CD4-positive, alpha-beta T cell (primary cell): ENCODE data around the gene PIK3CG. TPM values are rescaled to one million over a fixed set of nuclear protein-coding genes. Genes with fewer than 3 reads are reported as not detected.

ENCODE experiments used
- ATAC-seq: fragments of 200-7000 bp; cut with Tn5 transposase; one replicate; pipeline ENCODE4 v1.10.0; 2022; ENCODE audit warnings: mild to moderate bottlenecking; ENCODE audit not compliant: poor library complexity
- CTCF ChIA-PET: fragments of 350-600 bp; sonication (Branson Sonifier 250); formaldehyde crosslinking; loops from one replicate; lab custom pipeline; 2021; ENCODE audit warnings: antibody characterized with exemption, inconsistent platforms; lab: Charles Lee
- POLR2A ChIA-PET: fragments of 350-600 bp; sonication (Branson Sonifier 250); formaldehyde crosslinking; loops from one replicate; lab custom pipeline; 2021; ENCODE audit warnings: antibody characterized with exemption, inconsistent platforms; lab: Charles Lee
- DNase-seq, 14 experiments: peaks; one replicate each; pipeline ENCODE4 v3.0.0-alpha.2; 2013 to 2020; ENCODE audit warnings: mixed read lengths in 2 of 14
- H3K27ac ChIP-seq, 2 donors: one replicate each; pipeline versions ENCODE4 v1.5.1 to v1.7.0; 2013; ENCODE audit warnings: low read length in 2 of 2, low read depth in 1 of 2, mild to moderate bottlenecking in 1 of 2
- H3K27me3 ChIP-seq, 2 experiments: 1 replicate in 1 of 2; 2 replicates in 1 of 2; pipeline versions ENCODE4 v1.6.1 to v1.7.0; 2013; ENCODE audit warnings: low read length in 2 of 2, control low read depth in 1 of 2, mild to moderate bottlenecking in 1 of 2, moderate library complexity in 1 of 2; ENCODE audit not compliant: insufficient read depth in 2 of 2, control insufficient read depth in 1 of 2
- H3K36me3 ChIP-seq: one replicate; pipeline ENCODE4 v1.6.1; 2013; ENCODE audit warnings: low read length, control low read depth; ENCODE audit not compliant: insufficient read depth
- H3K4me1 ChIP-seq: one replicate; pipeline ENCODE4 v1.6.1; 2013; ENCODE audit warnings: low read length, control low read depth; ENCODE audit not compliant: insufficient read depth
- H3K4me3 ChIP-seq: one replicate; pipeline ENCODE4 v1.5.1; 2013; ENCODE audit warnings: mild to moderate bottlenecking, low read length, moderate library complexity
- H3K9me3 ChIP-seq, 2 experiments: 1 replicate in 1 of 2; 2 replicates in 1 of 2; pipeline versions ENCODE4 v1.6.1 to v1.7.0; 2013; ENCODE audit warnings: low read length in 2 of 2, mild to moderate bottlenecking in 2 of 2, control low read depth in 1 of 2, moderate library complexity in 1 of 2; ENCODE audit not compliant: control insufficient read depth in 1 of 2, insufficient read depth in 1 of 2
- H3K27ac Mint-ChIP-seq: one replicate; pipeline ENCODE4 v1.8.0; 2020; ENCODE audit warnings: mixed read lengths
- H3K27me3 Mint-ChIP-seq: one replicate; pipeline ENCODE4 v1.8.0; 2021; ENCODE audit warnings: mixed read lengths
- H3K36me3 Mint-ChIP-seq: one replicate; pipeline ENCODE4 v1.8.0; 2021; ENCODE audit warnings: low read depth, mixed read lengths
- H3K4me1 Mint-ChIP-seq: one replicate; pipeline ENCODE4 v1.8.0; 2021; ENCODE audit warnings: low read depth, mixed read lengths
- H3K4me3 Mint-ChIP-seq: one replicate; pipeline ENCODE4 v1.8.0; 2020; ENCODE audit warnings: mild to moderate bottlenecking, mixed read lengths
- H3K9me3 Mint-ChIP-seq: one replicate; pipeline ENCODE4 v1.8.0; 2020; ENCODE audit warnings: mixed read lengths
- CTCF ChIP-seq: fragments of 200-600 bp; IDR thresholded peaks from one replicate; pipeline ENCODE4 v1.8.0; 2022; ENCODE audit warnings: antibody characterized with exemption, mild to moderate bottlenecking
- intact Hi-C, 2 experiments: fragments of 100-400 bp; cut with DNase I in 1 of 2; cut with micrococcal nuclease in 1 of 2; formaldehyde crosslinking; loops; one replicate each; pipeline versions ENCODE4 v1.15.1 to v1.9.0; 2023 to 2025; cut with DNase I, micrococcal nuclease
- total RNA-seq, 174 experiments: library from RNA in 2 of 174; stranded (reverse) in 2 of 174; gene quantifications; one replicate each; pipeline ENCODE4 v1.2.3 and lab custom pipeline; 2021 to 2026

The PIK3CG gene
- total RNA-seq, 2 experiments from 2014 or later: 20.8 to 21.2 TPM

- Mint-ChIP-seq H3K27me3 (no peaks in the 10 kb centered on the region), H3K36me3 (peaks cover 99% of the 10 kb centered on the region), H3K4me3 (no peak overlapping the region), H3K27ac (no peak overlapping the region), H3K4me1 (peaks cover 7% of the 10 kb centered on the region), H3K9me3 (no peaks in the 10 kb centered on the region)
- no peak overlapping the region for H3K27ac ChIP-seq
- H3K9me3 ChIP-seq: no peaks in the 10 kb centered on the region
- no peaks in the 10 kb centered on the region for H3K27me3 ChIP-seq
- H3K4me1 ChIP-seq: no peaks in the 10 kb centered on the region
- H3K36me3 ChIP-seq: peaks cover 94% of the 10 kb centered on the region
- TF ChIP-seq CTCF: no peak
- ATAC-seq (no peak), DNase-seq (no peak)
- ChIA-PET POLR2A (no interaction called here), CTCF (interaction anchor here (0.7 to 1.3 kb wide), 2 partner anchors 262 to 277 kb away, joined by 3 to 4 read pairs; no protein-coding TSS in a partner anchor)
- intact Hi-C loops: loop anchor here in 1 of 2 experiments (5.0 kb wide), 1 partner anchor 61 kb away; no protein-coding TSS in a partner anchor
- no peak overlapping the region for H3K4me3 ChIP-seq
These were observed 23.1 kb downstream of the PIK3CG start for GRCh38 chr7:106888204-106888603.

- Mint-ChIP-seq H3K27me3 (no peaks in the 10 kb centered on the region), H3K27ac (no peak overlapping the region), H3K9me3 (no peaks in the 10 kb centered on the region), H3K36me3 (peaks cover 97% of the 10 kb centered on the region), H3K4me3 (no peak overlapping the region), H3K4me1 (peaks cover 16% of the 10 kb centered on the region)
- no peaks in the 10 kb centered on the region for H3K9me3 ChIP-seq
- no peak overlapping the region for H3K27ac ChIP-seq
- H3K4me1 ChIP-seq: no peaks in the 10 kb centered on the region
- ATAC-seq: no peak
- peaks cover 91% of the 10 kb centered on the region for H3K36me3 ChIP-seq
- ChIA-PET POLR2A (no interaction called here), CTCF (no interaction called here)
- H3K4me3 ChIP-seq: no peak overlapping the region
- no peak for DNase-seq
- intact Hi-C loops: no loop called here
- TF ChIP-seq CTCF: no peak
- H3K27me3 ChIP-seq: no peaks in the 10 kb centered on the region
These were observed 25.9 kb downstream of the PIK3CG start for GRCh38 chr7:106890952-106891351.

GRCh38 chr7:106891548-106892410 lies 26.7 kb downstream of the PIK3CG start:
- no peaks in the 10 kb centered on the region for H3K4me1 ChIP-seq
- intact Hi-C loops: no loop called here
- Mint-ChIP-seq H3K27ac (no peak overlapping the region), H3K9me3 (no peaks in the 10 kb centered on the region), H3K27me3 (no peaks in the 10 kb centered on the region), H3K36me3 (peaks cover 97% of the 10 kb centered on the region), H3K4me3 (no peak overlapping the region), H3K4me1 (peaks cover 16% of the 10 kb centered on the region)
- ATAC-seq: no peak
- H3K4me3 ChIP-seq: no peak overlapping the region
- peaks cover 91% of the 10 kb centered on the region for H3K36me3 ChIP-seq
- ChIA-PET CTCF (no interaction called here), POLR2A (no interaction called here)
- no peak for DNase-seq
- H3K27me3 ChIP-seq: no peaks in the 10 kb centered on the region
- H3K9me3 ChIP-seq: no peaks in the 10 kb centered on the region
- TF ChIP-seq CTCF: no peak
- H3K27ac ChIP-seq: no peak overlapping the region
